ENCODE results near the gene GALNTL6. TPM values are rescaled to one million over a fixed set of nuclear protein-coding genes. Genes with fewer than 3 reads are reported as not detected.
"Not testable (repeated sequence)": the region's sequence is repeated elsewhere in the genome, so short reads cannot be mapped to it uniquely, and the experiment has no call there.

GALNTL6 gene
- total RNA-seq, 1 donor: not detected

DNA sequence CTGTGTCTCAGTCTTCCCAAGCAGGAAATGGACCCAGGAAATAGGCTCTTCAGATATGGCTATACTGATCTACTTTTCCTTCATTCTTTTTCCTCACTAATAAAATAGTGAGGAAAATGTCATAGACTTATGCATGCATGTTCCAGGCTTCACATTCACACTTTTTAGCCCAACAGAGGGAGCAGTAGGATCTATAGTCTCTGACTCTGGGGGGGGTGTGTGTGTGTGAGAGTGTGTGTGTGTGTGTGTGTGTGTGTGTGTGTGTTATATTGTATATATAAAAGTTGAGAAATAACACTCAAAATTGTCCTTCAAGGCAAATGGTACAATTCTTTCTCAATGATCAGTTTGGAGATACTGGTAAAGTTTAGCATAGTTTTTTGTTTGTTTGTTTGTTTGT lies 1058.2 kb downstream of the GALNTL6 start:
- DNase-seq (ENCODE audit: low read depth): no peak
- TF ChIP-seq, protein P1, sequence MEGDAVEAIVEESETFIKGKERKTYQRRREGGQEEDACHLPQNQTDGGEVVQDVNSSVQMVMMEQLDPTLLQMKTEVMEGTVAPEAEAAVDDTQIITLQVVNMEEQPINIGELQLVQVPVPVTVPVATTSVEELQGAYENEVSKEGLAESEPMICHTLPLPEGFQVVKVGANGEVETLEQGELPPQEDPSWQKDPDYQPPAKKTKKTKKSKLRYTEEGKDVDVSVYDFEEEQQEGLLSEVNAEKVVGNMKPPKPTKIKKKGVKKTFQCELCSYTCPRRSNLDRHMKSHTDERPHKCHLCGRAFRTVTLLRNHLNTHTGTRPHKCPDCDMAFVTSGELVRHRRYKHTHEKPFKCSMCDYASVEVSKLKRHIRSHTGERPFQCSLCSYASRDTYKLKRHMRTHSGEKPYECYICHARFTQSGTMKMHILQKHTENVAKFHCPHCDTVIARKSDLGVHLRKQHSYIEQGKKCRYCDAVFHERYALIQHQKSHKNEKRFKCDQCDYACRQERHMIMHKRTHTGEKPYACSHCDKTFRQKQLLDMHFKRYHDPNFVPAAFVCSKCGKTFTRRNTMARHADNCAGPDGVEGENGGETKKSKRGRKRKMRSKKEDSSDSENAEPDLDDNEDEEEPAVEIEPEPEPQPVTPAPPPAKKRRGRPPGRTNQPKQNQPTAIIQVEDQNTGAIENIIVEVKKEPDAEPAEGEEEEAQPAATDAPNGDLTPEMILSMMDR (IDR thresholded peaks at IDR 0.05; ENCODE audit: insufficient read depth, low read length): no peak
- H3K4me3 ChIP-seq (ENCODE audit: low read depth, low read length): no peak overlapping the region

DNA sequence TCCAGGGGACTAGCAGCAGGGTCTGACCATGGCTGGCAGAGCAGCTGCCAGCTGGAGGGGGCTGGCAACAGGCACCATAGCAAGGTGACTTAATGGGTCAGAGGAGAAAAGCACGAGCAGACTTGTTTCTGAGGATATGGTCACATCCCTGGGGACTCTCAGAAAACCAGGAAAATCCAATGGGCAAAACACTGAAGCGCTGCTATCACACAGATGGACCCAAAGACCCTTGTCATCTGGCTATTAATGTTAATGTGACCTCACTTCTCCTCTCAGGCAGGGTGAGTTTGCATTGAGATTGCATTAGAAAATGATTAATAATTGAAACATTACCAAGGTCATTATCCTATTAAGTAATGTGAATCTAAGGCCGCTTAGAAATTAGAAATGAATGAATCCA lies 1061.7 kb downstream of the GALNTL6 start:
- DNase-seq (ENCODE audit: low read depth): no peak
- TF ChIP-seq, protein P1 (IDR thresholded peaks at IDR 0.05; ENCODE audit: insufficient read depth, low read length): no peak
- no peak overlapping the region for H3K4me3 ChIP-seq (ENCODE audit: low read depth, low read length)

DNA sequence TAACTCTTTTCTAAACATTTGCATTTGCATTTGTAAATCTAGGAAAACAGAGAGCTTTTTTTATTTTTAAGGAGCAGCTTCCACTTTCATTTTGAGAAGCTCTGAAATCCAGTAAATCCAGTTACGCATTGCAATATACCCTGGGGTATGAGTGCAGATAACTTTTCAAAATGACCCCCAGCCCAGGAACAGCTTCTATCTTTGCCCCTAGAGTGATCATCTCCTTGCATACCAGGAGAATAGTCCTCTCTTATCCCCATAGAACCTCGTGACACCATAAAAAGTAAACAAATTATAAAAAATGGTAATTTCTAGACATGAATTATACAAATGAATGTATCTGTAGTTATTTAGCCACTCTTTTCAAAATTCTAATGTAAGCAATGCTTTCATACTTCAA lies 1063.2 kb downstream of the GALNTL6 start:
- DNase-seq (ENCODE audit: low read depth): no peak
- TF ChIP-seq, protein P1 (IDR thresholded peaks at IDR 0.05; ENCODE audit: insufficient read depth, low read length): no peak
- H3K4me3 ChIP-seq (ENCODE audit: low read depth, low read length): no peak overlapping the region

DNA sequence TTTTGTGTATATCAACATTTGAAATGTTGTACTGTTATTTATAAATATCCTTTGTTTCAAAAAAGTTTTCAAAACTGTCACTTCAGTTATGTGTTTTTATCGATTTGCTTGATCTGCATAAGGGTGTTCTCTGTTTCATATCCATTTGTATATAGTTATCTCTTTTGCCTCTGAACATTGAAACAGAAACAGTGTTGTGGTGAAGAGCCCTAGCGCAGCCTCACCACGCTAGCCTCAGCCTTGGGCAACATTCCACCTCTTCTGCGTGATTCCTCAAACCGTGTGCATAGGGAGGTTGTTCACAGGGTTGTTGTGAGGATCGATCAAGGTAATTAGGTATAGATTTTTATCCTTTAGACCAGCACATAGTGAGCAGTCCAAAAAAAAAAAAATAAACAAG lies 1068.4 kb downstream of the GALNTL6 start:
- DNase-seq (ENCODE audit: low read depth): no peak
- no peak overlapping the region for H3K4me3 ChIP-seq (ENCODE audit: low read depth, low read length)
- TF ChIP-seq, protein P1 (IDR thresholded peaks at IDR 0.05; ENCODE audit: insufficient read depth, low read length): no peak

DNA sequence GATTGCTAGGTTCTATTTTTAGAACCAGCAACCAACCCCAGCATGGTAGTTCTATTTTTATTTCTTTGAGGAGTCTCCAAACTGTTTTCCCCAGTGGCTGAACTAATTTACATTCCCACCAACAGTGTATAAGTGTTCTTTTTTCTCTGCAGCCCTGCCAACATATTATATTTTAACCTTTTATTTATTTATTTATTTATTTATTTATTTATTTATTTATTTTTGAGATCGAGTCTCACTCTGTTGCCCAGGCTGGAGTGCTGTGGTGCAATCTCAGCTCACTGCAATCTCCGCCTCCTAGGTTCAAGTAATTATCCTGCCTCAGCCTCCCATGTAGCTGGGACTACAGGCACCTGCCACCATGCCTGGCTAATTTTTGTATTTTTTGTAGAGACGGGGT lies 1074.2 kb downstream of the GALNTL6 start:
- not testable (repeated sequence) for H3K4me3 ChIP-seq (ENCODE audit: low read depth, low read length); DNase-seq (ENCODE audit: low read depth)

DNA sequence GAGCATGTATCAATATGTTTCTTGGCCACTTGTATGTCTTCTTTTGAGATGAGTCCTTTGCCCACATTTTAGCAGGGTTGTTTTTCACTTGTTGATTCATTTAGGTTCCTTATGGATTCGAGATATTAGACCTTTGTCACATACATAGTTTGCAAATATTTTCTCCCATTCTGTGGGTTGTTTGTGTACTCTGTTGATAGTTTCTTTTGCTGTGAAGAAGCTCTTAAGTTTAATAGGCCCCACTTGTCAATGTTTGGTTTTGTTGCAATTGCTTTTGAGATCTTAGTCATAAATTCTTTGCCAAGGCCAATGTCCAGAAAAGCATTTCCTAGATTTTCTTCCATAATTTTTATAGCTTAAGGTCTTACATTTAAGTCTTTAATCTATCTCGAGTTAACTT lies 1074.8 kb downstream of the GALNTL6 start:
- TF ChIP-seq, protein P1 (IDR thresholded peaks at IDR 0.05; ENCODE audit: insufficient read depth, low read length): no peak

DNA sequence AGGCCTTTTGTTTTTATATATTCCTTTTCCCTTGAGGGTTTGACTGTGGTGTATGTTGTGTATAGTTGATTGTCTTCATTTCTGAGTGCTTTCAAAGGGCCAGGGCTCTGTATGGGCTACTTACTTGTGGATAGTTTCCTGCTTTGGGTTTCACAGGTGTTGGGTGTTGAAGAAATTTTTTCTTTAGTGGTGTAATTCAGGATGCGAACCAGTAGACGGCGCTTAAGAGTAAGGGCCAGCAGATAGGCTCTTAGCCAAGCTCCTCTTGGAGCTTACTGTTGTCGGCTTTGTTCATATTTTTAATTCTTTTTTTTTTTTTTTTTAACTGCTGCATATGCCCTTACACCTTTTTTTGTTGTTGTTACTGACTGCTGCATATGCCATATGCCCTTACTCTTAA lies 1079.1 kb downstream of the GALNTL6 start:
- TF ChIP-seq, protein P1 (IDR thresholded peaks at IDR 0.05; ENCODE audit: insufficient read depth, low read length): peak; percentile 74
- DNase-seq (ENCODE audit: low read depth): peak; percentile 22
- H3K4me3 ChIP-seq (ENCODE audit: low read depth, low read length): no peak overlapping the region

More for the DNA sequence above, 1074.8 kb downstream of the GALNTL6 start:
- no peak overlapping the region for H3K4me3 ChIP-seq (ENCODE audit: low read depth, low read length)
- no peak for DNase-seq (ENCODE audit: low read depth)
